GM13977 (cell line): Measurements from ENCODE around the gene BHLHE40.
"Not testable (repeated sequence)": the region's sequence is repeated elsewhere in the genome, so short reads cannot be mapped to it uniquely, and the experiment has no call there.

Experiments
- DNase-seq: peaks from one replicate; pipeline ENCODE4 v3.0.0; 2012; ENCODE audit warnings: low spot score
- CTCF ChIP-seq: IDR thresholded peaks from 2 replicates; pipeline ENCODE4 v1.5.1; 2012; ENCODE audit warnings: mild to moderate bottlenecking, control low read depth; ENCODE audit not compliant: insufficient read depth; ENCODE audit errors: extremely low read depth, missing control alignments
- in situ Hi-C: fragments of 300-500 bp; cut with MboI; formaldehyde crosslinking; loops from one replicate; pipeline ENCODE4 v1.12.0; 2022; ENCODE audit warnings: low sequenced_read_pairs, low pct_unique_long_range_greater_than_20kb, mixed read lengths, inconsistent platforms; ENCODE audit not compliant: unreplicated experiment

The BHLHE40 gene

GRCh38 chr3:4956738-4957137, 22.5 kb upstream of the BHLHE40 start:
- in situ Hi-C loops, result no loop called here
- no peak for TF ChIP-seq CTCF
- no peak for DNase-seq

GRCh38 chr3:4957978-4958377, 21.3 kb upstream of the BHLHE40 start:
- in situ Hi-C loops, result no loop called here
- no peak for TF ChIP-seq CTCF
- no peak for DNase-seq

- TF ChIP-seq CTCF, result no peak
- DNase-seq, result no peak
- in situ Hi-C loops, result no loop called here
Measured at GRCh38 chr3:4959180-4959579, 20.1 kb upstream of the BHLHE40 start.

- DNase-seq, in situ Hi-C loops: not testable (repeated sequence)
Measured at GRCh38 chr3:4961865-4962264, 17.4 kb upstream of the BHLHE40 start.

- no peak for DNase-seq
- no peak for TF ChIP-seq CTCF
- in situ Hi-C loops, result no loop called here
Measured at GRCh38 chr3:4963669-4964570, 15.3 kb upstream of the BHLHE40 start.

- DNase-seq, in situ Hi-C loops: not testable (repeated sequence)
Measured at GRCh38 chr3:4966006-4966405, 13.2 kb upstream of the BHLHE40 start.

- in situ Hi-C loops, result not testable (repeated sequence)
Measured at GRCh38 chr3:4967683-4968082, 11.6 kb upstream of the BHLHE40 start.

GRCh38 chr3:4971437-4971836, 7.8 kb upstream of the BHLHE40 start:
- not testable (repeated sequence) for DNase-seq
- in situ Hi-C loops, result loop anchor here (10.0 kb wide), 1 partner anchor 257 kb away; no protein-coding TSS in a partner anchor

More at GRCh38 chr3:4967683-4968082, 11.6 kb upstream of the BHLHE40 start:
- DNase-seq, result not testable (repeated sequence)

- no peak for DNase-seq
- in situ Hi-C loops, result loop anchor here (10.0 kb wide), 1 partner anchor 257 kb away; no protein-coding TSS in a partner anchor
- TF ChIP-seq CTCF, result no peak
Measured at GRCh38 chr3:4971838-4972237, 7.4 kb upstream of the BHLHE40 start.
